ENCODE measurements around the gene FBN1. TPM values are rescaled to one million over a fixed set of nuclear protein-coding genes. Genes with fewer than 3 reads are reported as not detected.

The FBN1 gene
- total and polyA plus RNA-seq, 8 donors = 4.7 to 384 (median 42.6) TPM

- WGBS, 5 donors = 78 to 93% (median 87%) methylated on average over 2 of the region's 2 CpGs
- Histone ChIP-seq H3K27me3 (no peaks in the 10 kb centered on the region), H3K9me3 (no peaks in the 10 kb centered on the region), H3K4me1 (peaks cover 0 to 6% (median 0%) of the 10 kb centered on the region in 4 donors), H3K4me3 (no peak overlapping the region), H3K27ac (no peak overlapping the region), H3K36me3 (peaks cover 0 to 30% (median 17%) of the 10 kb centered on the region in 4 donors)
- no peak for DNase-seq
- TF ChIP-seq EP300 (IDR thresholded peaks at IDR 0.05) = no peak
- no peak for TF ChIP-seq CTCF (IDR thresholded peaks at IDR 0.05)
- intact Hi-C loops (cut with DNase I; ENCODE audit: low total_unique reads) = no loop called here
Measured at GRCh38 chr15:48409623-48410022, 235.9 kb downstream of the FBN1 start.

GRCh38 chr15:48408327-48408726 lies 237.2 kb downstream of the FBN1 start:
- no peaks in the 10 kb centered on the region for H3K9me3 ChIP-seq
- H3K27me3 ChIP-seq = no peaks in the 10 kb centered on the region
- peak overlapping the region in 1 of 5 donors; percentile 38 for H3K27ac ChIP-seq
- no peak overlapping the region for H3K4me3 ChIP-seq
- no peak for DNase-seq
- intact Hi-C loops (cut with DNase I; ENCODE audit: low total_unique reads) = no loop called here
- H3K36me3 ChIP-seq = peaks cover 0 to 30% (median 17%) of the 10 kb centered on the region in 4 donors
- no peak for TF ChIP-seq POLR2A (IDR thresholded peaks at IDR 0.05)
- H3K4me1 ChIP-seq = peaks cover 0 to 6% (median 0%) of the 10 kb centered on the region in 4 donors

- intact Hi-C loops (cut with DNase I; ENCODE audit: low total_unique reads) = no loop called here
- Histone ChIP-seq H3K36me3 (peaks cover 0 to 29% (median 16%) of the 10 kb centered on the region in 4 donors), H3K4me3 (no peak overlapping the region), H3K27ac (no peak overlapping the region), H3K9me3 (no peaks in the 10 kb centered on the region), H3K27me3 (no peaks in the 10 kb centered on the region), H3K4me1 (peaks cover 0 to 6% (median 0%) of the 10 kb centered on the region in 4 donors)
- DNase-seq = no peak
- WGBS, 5 donors = 77 to 89% (median 83%) methylated on average over 1 of the region's 1 CpG
- TF ChIP-seq EP300 (IDR thresholded peaks at IDR 0.05) (no peak), POLR2AphosphoS5 (IDR thresholded peaks at IDR 0.05) (no peak), POLR2A (IDR thresholded peaks at IDR 0.05) (no peak), CTCF (IDR thresholded peaks at IDR 0.05) (no peak)
Measured at GRCh38 chr15:48407646-48408045, 237.9 kb downstream of the FBN1 start.

DNA sequence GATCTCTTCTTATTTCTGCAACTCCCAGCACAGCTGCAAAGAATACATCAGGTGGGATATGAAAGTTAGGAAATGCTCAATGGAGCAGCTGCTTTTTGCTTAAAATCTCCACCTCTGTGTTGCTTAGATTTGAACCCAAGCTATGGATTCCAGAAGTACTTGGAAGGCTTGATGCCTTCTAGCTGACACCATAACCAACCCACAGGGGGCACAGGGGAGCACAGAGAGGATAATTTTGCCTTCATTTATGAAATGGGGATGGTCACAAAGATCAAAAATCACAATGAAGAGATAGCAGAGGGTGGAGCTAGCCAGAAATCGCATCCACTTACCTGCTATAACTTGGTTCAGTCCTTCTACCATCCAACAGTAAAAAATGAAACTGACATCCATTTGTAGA lies 238.6 kb downstream of the FBN1 start:
- H3K4me3 ChIP-seq = no peak overlapping the region
- peaks cover 0 to 6% (median 0%) of the 10 kb centered on the region in 4 donors for H3K4me1 ChIP-seq
- WGBS, 5 donors = 92 to 97% (median 95%) methylated on average over 1 of the region's 1 CpG
- no peak for DNase-seq
- H3K27ac ChIP-seq = no peak overlapping the region
- TF ChIP-seq POLR2A (IDR thresholded peaks at IDR 0.05) (no peak), POLR2AphosphoS5 (IDR thresholded peaks at IDR 0.05) (no peak), EP300 (IDR thresholded peaks at IDR 0.05) (no peak), CTCF (IDR thresholded peaks at IDR 0.05) (no peak)
- H3K27me3 ChIP-seq = no peaks in the 10 kb centered on the region
- no peaks in the 10 kb centered on the region for H3K9me3 ChIP-seq
- intact Hi-C loops (cut with DNase I; ENCODE audit: low total_unique reads) = no loop called here
- peaks cover 0 to 21% (median 9%) of the 10 kb centered on the region in 4 donors for H3K36me3 ChIP-seq

- DNase-seq = no peak
- WGBS, 5 donors = 71 to 77% (median 74%) methylated on average over 8 of the region's 8 CpGs
- intact Hi-C loops (cut with DNase I; ENCODE audit: low total_unique reads) = no loop called here
- peaks cover 0 to 16% (median 6%) of the 10 kb centered on the region in 4 donors for H3K36me3 ChIP-seq
- no peak for TF ChIP-seq EP300 (IDR thresholded peaks at IDR 0.05)
- TF ChIP-seq POLR2A (IDR thresholded peaks at IDR 0.05) = no peak
- TF ChIP-seq POLR2AphosphoS5 (IDR thresholded peaks at IDR 0.05) = no peak
- no peak for TF ChIP-seq CTCF (IDR thresholded peaks at IDR 0.05)
- H3K4me1 ChIP-seq = peaks cover 0 to 6% (median 0%) of the 10 kb centered on the region in 4 donors
- H3K27me3 ChIP-seq = no peaks in the 10 kb centered on the region
- no peaks in the 10 kb centered on the region for H3K9me3 ChIP-seq
- H3K4me3 ChIP-seq = no peak overlapping the region
- H3K27ac ChIP-seq = peak overlapping the region in 1 of 5 donors; percentile 2
Measured at GRCh38 chr15:48406266-48406891, 239.1 kb downstream of the FBN1 start.
